Sigmoid colon (tissue), 4 donors: ENCODE measurements around the gene SLC38A2.

Experiments
- POLR2A ChIP-seq, 2 donors: fragments of 450-650 bp; IDR thresholded peaks; one replicate each; pipeline ENCODE4 v1.6.1; 2016; ENCODE audit warnings: antibody characterized with exemption in 2 of 2, mild to moderate bottlenecking in 2 of 2, moderate library complexity in 2 of 2
- POLR2AphosphoS5 ChIP-seq, 4 donors: sonication (generic); formaldehyde crosslinking; IDR thresholded peaks; one replicate each; pipeline ENCODE4 v1.6.1; 2017; ENCODE audit warnings: antibody characterized with exemption in 4 of 4
- TF ChIP-seq, protein P1 (sequence below), 4 experiments: fragments of 450-650 bp in 3 of 4; fragments of 200-600 bp in 1 of 4; IDR thresholded peaks; one replicate each; pipeline ENCODE4 v1.5.1; 2016 to 2019; ENCODE audit warnings: antibody characterized with exemption in 4 of 4, mild to moderate bottlenecking in 3 of 4, moderate library complexity in 2 of 4

DNA sequence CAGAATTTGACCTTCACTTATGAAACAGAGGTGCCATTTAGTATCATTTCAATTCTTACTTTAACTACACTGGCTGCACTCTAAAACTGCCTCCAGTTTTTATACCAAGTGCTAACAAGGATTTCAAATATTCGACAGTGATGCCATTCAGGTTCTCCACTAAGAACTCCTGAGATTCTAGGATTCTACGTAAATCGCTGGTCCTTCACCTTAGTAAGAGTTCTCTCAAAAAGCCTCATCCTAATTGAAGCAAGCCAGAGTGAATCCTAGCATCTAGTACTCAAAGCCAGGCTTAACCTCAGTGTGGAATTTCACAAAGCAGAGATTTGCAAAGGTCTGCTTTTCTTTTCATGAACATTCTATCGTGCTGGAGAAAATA lies 3.5 kb downstream of the SLC38A2 start:
- TF ChIP-seq, protein P1, sequence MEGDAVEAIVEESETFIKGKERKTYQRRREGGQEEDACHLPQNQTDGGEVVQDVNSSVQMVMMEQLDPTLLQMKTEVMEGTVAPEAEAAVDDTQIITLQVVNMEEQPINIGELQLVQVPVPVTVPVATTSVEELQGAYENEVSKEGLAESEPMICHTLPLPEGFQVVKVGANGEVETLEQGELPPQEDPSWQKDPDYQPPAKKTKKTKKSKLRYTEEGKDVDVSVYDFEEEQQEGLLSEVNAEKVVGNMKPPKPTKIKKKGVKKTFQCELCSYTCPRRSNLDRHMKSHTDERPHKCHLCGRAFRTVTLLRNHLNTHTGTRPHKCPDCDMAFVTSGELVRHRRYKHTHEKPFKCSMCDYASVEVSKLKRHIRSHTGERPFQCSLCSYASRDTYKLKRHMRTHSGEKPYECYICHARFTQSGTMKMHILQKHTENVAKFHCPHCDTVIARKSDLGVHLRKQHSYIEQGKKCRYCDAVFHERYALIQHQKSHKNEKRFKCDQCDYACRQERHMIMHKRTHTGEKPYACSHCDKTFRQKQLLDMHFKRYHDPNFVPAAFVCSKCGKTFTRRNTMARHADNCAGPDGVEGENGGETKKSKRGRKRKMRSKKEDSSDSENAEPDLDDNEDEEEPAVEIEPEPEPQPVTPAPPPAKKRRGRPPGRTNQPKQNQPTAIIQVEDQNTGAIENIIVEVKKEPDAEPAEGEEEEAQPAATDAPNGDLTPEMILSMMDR (IDR thresholded peaks at IDR 0.05) = no peak
- TF ChIP-seq POLR2A (IDR thresholded peaks at IDR 0.05) (no peak), POLR2AphosphoS5 (IDR thresholded peaks at IDR 0.05) (no peak)
